H1 (cell line): ENCODE data around the gene ALKBH3. TPM values are rescaled to one million over a fixed set of nuclear protein-coding genes. Genes with fewer than 3 reads are reported as not detected.
A peak's percentile ranks its signal among the peaks of the same experiment; 100 is the strongest.

Experiments
- EZH2 ChIP-seq: fragments of 200-600 bp; sonication (generic); IDR thresholded peaks from 2 replicates; pipeline ENCODE4 v1.7.1; 2012; ENCODE audit warnings: low read depth, mild to moderate bottlenecking, moderate library complexity, low read length, inconsistent platforms; ENCODE audit not compliant: severe bottlenecking
- TCF12 ChIP-seq: IDR thresholded peaks from 2 replicates; pipeline ENCODE4 v1.6.1; 2011; ENCODE audit warnings: low read depth, mild to moderate bottlenecking, low read length
- ZNF274 ChIP-seq: IDR thresholded peaks from 2 replicates; pipeline ENCODE4 v1.7.0; 2012; ENCODE audit warnings: low read length, borderline replicate concordance; ENCODE audit errors: extremely low read depth
- polyA plus RNA-seq, 7 experiments: library from polyadenylated mRNA; depleted of rRNA in 3 of 7; stranded (reverse) in 5 of 7; unstranded in 2 of 7; fragments of >200 nt in 5 of 7; fragments of 200-250 nt in 2 of 7; gene quantifications; 1 replicate in 5 of 7; 2 replicates in 1 of 7; 4 replicates in 1 of 7; pipeline versions ENCODE4 v1.2.1 to v1.2.3, GENCODE V29; 2011 to 2013; ENCODE audit warnings: missing spikeins in 2 of 7, mixed read lengths in 2 of 7
- total RNA-seq: library from RNA; stranded (reverse); fragmentation: NEBNext Ultra II Directional; extraction: Animal tissue kit (Norgen Biotek cat#: 25700); gene quantifications from 2 replicates; pipeline ENCODE4 v1.2.1, GENCODE V29; 2021
- TF ChIP-seq, protein P1 (sequence below), 3 experiments: IDR thresholded peaks; 1 replicate in 2 of 3; 2 replicates in 1 of 3; pipeline versions ENCODE4 v1.5.1 to v1.6.1; 2011; ENCODE audit warnings: low read length in 3 of 3, mild to moderate bottlenecking in 3 of 3, inconsistent platforms in 2 of 3, low read depth in 1 of 3, moderate library complexity in 1 of 3; ENCODE audit not compliant: insufficient read depth in 1 of 3; ENCODE audit errors: control extremely low read depth in 1 of 3

The ALKBH3 gene
- total and polyA plus RNA-seq, 2 of the 8 experiments (the other 6 are each of a cell fraction or from before 2014, with no cell fraction given) = 10.5 to 11.4 TPM

DNA sequence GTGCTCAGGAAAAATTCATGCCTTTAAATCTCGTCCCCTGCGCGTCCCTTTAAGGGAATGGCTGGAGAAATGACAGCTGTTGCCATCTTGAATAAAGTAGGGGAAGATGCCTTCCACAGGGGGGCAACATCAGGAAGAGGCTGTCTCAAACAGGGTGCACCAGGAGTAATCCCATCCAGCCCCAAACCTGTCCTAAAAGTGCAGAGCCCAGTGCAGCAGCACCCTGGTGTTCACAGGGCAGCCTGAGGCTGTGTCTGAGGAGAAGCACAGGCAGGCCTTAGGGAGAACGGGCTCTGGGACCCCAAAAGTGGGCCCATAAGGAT, 51.0 kb downstream of the ALKBH3 start (continued):
- TF ChIP-seq, protein P1, sequence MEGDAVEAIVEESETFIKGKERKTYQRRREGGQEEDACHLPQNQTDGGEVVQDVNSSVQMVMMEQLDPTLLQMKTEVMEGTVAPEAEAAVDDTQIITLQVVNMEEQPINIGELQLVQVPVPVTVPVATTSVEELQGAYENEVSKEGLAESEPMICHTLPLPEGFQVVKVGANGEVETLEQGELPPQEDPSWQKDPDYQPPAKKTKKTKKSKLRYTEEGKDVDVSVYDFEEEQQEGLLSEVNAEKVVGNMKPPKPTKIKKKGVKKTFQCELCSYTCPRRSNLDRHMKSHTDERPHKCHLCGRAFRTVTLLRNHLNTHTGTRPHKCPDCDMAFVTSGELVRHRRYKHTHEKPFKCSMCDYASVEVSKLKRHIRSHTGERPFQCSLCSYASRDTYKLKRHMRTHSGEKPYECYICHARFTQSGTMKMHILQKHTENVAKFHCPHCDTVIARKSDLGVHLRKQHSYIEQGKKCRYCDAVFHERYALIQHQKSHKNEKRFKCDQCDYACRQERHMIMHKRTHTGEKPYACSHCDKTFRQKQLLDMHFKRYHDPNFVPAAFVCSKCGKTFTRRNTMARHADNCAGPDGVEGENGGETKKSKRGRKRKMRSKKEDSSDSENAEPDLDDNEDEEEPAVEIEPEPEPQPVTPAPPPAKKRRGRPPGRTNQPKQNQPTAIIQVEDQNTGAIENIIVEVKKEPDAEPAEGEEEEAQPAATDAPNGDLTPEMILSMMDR (IDR thresholded peaks at IDR 0.05; ENCODE audit: control extremely low read depth in 1 of 3, insufficient read depth in 1 of 3, low read depth in 1 of 3, low read length in 3 of 3) = peak; percentile 27 to 51 (median 44); a peak in 3 of 4 replicates
- 0 out of 2 replicates have a peak, but pooled peaks have one; percentile 22 for TF ChIP-seq TCF12
- no peak for TF ChIP-seq ZNF274
- no peak for TF ChIP-seq EZH2
